NB4 (cell line): ENCODE data around the gene LEPR.

Source experiments
- DNase-seq: peaks from one replicate; pipeline ENCODE4 v3.0.0; 2010; ENCODE audit warnings: low read depth
- H3K4me3 ChIP-seq: one replicate; pipeline ENCODE4 v1.5.1; 2011; ENCODE audit warnings: mild to moderate bottlenecking, low read depth, low read length, moderate library complexity
- MAX ChIP-seq: IDR thresholded peaks from 2 replicates; pipeline ENCODE4 v1.6.1; 2011; ENCODE audit warnings: low read depth, low read length
- MYC ChIP-seq: IDR thresholded peaks from 2 replicates; pipeline ENCODE4 v1.6.1; 2011; ENCODE audit warnings: low read depth, low read length
- POLR2A ChIP-seq: IDR thresholded peaks from 2 replicates; pipeline ENCODE4 v1.6.1; 2011; ENCODE audit warnings: mild to moderate bottlenecking; ENCODE audit not compliant: insufficient read length; ENCODE audit errors: extremely low read depth
- TF ChIP-seq, protein P1 (sequence below): IDR thresholded peaks from one replicate; pipeline ENCODE4 v1.5.1; 2012; ENCODE audit warnings: low read depth, low read length

Gene LEPR

DNA sequence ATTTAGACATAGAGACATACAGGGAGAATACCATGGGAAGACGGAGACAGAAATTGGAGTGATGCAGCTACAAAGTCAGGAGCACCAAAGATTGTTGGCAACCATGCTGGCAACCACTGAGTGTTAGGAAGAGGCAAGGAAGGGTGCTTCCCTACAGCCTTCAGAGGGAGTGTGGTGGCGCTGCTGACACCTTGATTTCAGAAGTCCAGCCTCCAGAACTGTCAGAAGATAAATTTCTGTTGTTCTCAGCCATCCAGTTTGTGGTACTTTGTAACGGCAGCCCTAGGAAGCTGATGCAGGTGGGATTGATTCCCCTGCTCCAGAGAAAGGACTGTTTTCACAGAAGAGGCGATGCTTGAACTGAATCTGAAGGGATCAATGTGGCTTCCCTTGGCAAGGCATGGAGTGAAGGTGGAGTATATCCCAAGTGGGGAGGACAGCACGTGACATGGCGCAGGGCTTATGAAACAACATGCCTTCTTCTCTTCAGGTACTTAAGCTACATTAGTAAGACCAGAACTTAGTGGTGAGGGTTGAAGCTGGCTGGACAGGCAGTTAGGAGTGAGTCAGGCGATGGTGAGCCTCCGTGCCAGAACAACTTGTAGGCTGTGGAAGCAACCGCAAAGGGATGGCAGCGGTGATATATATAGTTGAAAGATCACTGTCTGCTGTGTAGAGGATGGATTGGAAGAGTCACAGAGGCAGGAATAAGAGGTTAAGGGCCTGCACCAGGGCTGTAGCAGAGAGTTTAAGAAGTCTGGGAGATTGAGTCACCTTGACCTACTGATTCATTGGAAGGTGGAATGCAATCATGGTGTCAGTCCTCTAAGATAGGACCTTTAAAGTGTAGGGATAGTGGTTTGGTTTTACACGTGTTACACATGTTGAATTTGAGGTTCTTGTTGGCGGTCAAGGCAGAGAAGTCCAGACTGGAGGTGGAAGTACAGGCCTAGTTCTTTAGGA lies 2.1 kb downstream of the LEPR start:
- peak overlapping the region; percentile 92 for H3K4me3 ChIP-seq
- DNase-seq, result peak; percentile 2
- TF ChIP-seq, protein P1, sequence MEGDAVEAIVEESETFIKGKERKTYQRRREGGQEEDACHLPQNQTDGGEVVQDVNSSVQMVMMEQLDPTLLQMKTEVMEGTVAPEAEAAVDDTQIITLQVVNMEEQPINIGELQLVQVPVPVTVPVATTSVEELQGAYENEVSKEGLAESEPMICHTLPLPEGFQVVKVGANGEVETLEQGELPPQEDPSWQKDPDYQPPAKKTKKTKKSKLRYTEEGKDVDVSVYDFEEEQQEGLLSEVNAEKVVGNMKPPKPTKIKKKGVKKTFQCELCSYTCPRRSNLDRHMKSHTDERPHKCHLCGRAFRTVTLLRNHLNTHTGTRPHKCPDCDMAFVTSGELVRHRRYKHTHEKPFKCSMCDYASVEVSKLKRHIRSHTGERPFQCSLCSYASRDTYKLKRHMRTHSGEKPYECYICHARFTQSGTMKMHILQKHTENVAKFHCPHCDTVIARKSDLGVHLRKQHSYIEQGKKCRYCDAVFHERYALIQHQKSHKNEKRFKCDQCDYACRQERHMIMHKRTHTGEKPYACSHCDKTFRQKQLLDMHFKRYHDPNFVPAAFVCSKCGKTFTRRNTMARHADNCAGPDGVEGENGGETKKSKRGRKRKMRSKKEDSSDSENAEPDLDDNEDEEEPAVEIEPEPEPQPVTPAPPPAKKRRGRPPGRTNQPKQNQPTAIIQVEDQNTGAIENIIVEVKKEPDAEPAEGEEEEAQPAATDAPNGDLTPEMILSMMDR, result no peak
- no peak for TF ChIP-seq POLR2A
- no peak for TF ChIP-seq MYC
- TF ChIP-seq MAX, result no peak

- peak; percentile 44 for DNase-seq
- H3K4me3 ChIP-seq, result no peak overlapping the region
- TF ChIP-seq POLR2A (no peak), MYC (no peak), MAX (no peak)
- TF ChIP-seq, protein P1, result no peak
These were observed 3.6 kb downstream of the LEPR start for GRCh38 chr1:65423884-65424572.

DNA sequence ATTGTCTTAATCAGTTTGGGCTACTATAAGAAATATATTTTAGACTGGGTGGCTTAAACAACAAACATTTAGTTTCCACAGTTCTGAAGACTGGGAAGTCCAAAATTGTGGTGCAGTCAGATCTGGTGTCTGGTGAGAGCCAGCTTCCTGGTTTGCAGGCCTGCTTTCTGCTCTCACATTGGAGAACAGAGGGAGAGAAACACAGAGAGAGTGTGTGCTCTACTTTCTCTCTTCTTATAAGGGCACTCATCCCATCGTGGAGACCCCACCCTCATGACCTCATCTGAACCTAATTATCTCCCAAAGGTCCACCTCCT lies 4.1 kb downstream of the LEPR start:
- H3K4me3 ChIP-seq, result no peak overlapping the region
- no peak for TF ChIP-seq MYC
- TF ChIP-seq POLR2A, result no peak
- TF ChIP-seq MAX, result no peak
- TF ChIP-seq, protein P1, result no peak
- DNase-seq, result no peak

- no peak for DNase-seq
- TF ChIP-seq MAX (no peak), MYC (no peak), POLR2A (no peak)
- TF ChIP-seq, protein P1, result no peak
These were observed 4.5 kb downstream of the LEPR start for GRCh38 chr1:65425006-65425405.

GRCh38 chr1:65425697-65426096 lies 5.2 kb downstream of the LEPR start:
- H3K4me3 ChIP-seq, result no peak overlapping the region
- TF ChIP-seq MYC (no peak), MAX (no peak)
- no peak for DNase-seq

More at GRCh38 chr1:65425006-65425405, 4.5 kb downstream of the LEPR start:
- no peak overlapping the region for H3K4me3 ChIP-seq

GRCh38 chr1:65429078-65429477 lies 8.6 kb downstream of the LEPR start:
- TF ChIP-seq POLR2A, result no peak
- 0 out of 2 replicates have a peak, but pooled peaks have one; percentile 15 for TF ChIP-seq MAX

More at GRCh38 chr1:65429078-65429477, 8.6 kb downstream of the LEPR start:
- H3K4me3 ChIP-seq, result no peak overlapping the region
- DNase-seq, result peak; percentile 14
